Cardiac muscle cell (in vitro differentiated cells and primary cell): ENCODE measurements around the gene GOLGA5. TPM values are rescaled to one million over a fixed set of nuclear protein-coding genes. Genes with fewer than 3 reads are reported as not detected.

ENCODE experiments used
- DNase-seq, 2 donors: peaks; one replicate each; pipeline versions ENCODE4 v3.0.0 to v3.0.0-alpha.2; 2010 to 2017; ENCODE audit warnings: low read depth in 1 of 2, low spot score in 1 of 2
- H3K27ac ChIP-seq: fragments of 200-600 bp; sonication (generic); 2 replicates; pipeline ENCODE4 v1.5.1; 2016
- H3K27me3 ChIP-seq: fragments of 200-600 bp; sonication (generic); 2 replicates; pipeline ENCODE4 v1.6.0; 2016; ENCODE audit warnings: control low read depth
- H3K36me3 ChIP-seq: fragments of 200-600 bp; sonication (generic); 2 replicates; pipeline ENCODE4 v1.5.1; 2016; ENCODE audit warnings: control low read depth
- H3K4me1 ChIP-seq: fragments of 200-600 bp; sonication (generic); 2 replicates; pipeline ENCODE4 v1.8.1; 2017; ENCODE audit warnings: low read depth, mild to moderate bottlenecking, mixed run types
- H3K4me3 ChIP-seq: fragments of 200-600 bp; sonication (generic); 2 replicates; pipeline ENCODE4 v1.5.1; 2016; ENCODE audit warnings: mild to moderate bottlenecking
- H3K9me3 ChIP-seq: fragments of 200-600 bp; sonication (generic); 2 replicates; pipeline ENCODE4 v1.5.1; 2017; ENCODE audit warnings: low read depth, mild to moderate bottlenecking, control low read depth
- CTCF ChIP-seq: IDR thresholded peaks from 2 replicates; pipeline ENCODE4 v1.5.1; 2012; ENCODE audit warnings: low read depth, mild to moderate bottlenecking, low read length
- polyA plus RNA-seq: library from polyadenylated mRNA; unstranded; fragments of >200 nt; fragmentation: Nextera tagmentation; extraction: Ambion mirVana; gene quantifications from 2 replicates; pipeline ENCODE4 v1.2.1, GENCODE V29; 2016
- total RNA-seq: library from RNA; depleted of rRNA; stranded (reverse); fragments of >200 nt; gene quantifications from 2 replicates; pipeline ENCODE4 v1.2.3, GENCODE V29; 2016

GOLGA5 gene
- total and polyA plus RNA-seq, 2 experiments from 2014 or later = 21.8 to 32.5 TPM

- Histone ChIP-seq H3K9me3 (no peaks in the 10 kb centered on the region), H3K4me1 (no peaks in the 10 kb centered on the region), H3K27ac (no peak overlapping the region), H3K36me3 (peaks cover 43% of the 10 kb centered on the region), H3K4me3 (no peak overlapping the region), H3K27me3 (no peaks in the 10 kb centered on the region)
- DNase-seq = no peak
- TF ChIP-seq CTCF = no peak
These were observed 36.8 kb downstream of the GOLGA5 start for GRCh38 chr14:92830902-92831301.

- Histone ChIP-seq H3K4me3 (no peak overlapping the region), H3K27ac (no peak overlapping the region), H3K36me3 (peaks cover 42% of the 10 kb centered on the region), H3K9me3 (no peaks in the 10 kb centered on the region), H3K4me1 (no peaks in the 10 kb centered on the region), H3K27me3 (no peaks in the 10 kb centered on the region)
- no peak for DNase-seq
- no peak for TF ChIP-seq CTCF
These were observed 38.1 kb downstream of the GOLGA5 start for GRCh38 chr14:92832137-92832700.

- peaks cover 26% of the 10 kb centered on the region for H3K36me3 ChIP-seq
- H3K4me1 ChIP-seq = no peaks in the 10 kb centered on the region
- no peaks in the 10 kb centered on the region for H3K9me3 ChIP-seq
- no peak overlapping the region for H3K4me3 ChIP-seq
- no peak overlapping the region for H3K27ac ChIP-seq
- no peaks in the 10 kb centered on the region for H3K27me3 ChIP-seq
- TF ChIP-seq CTCF = no peak
- DNase-seq = no peak
These were observed 47.8 kb downstream of the GOLGA5 start for GRCh38 chr14:92841930-92842329.

- Histone ChIP-seq H3K27ac (no peak overlapping the region), H3K4me1 (no peaks in the 10 kb centered on the region), H3K9me3 (no peaks in the 10 kb centered on the region), H3K4me3 (no peak overlapping the region), H3K36me3 (peaks cover 11% of the 10 kb centered on the region), H3K27me3 (no peaks in the 10 kb centered on the region)
- no peak for DNase-seq
- TF ChIP-seq CTCF = no peak
These were observed 50.1 kb downstream of the GOLGA5 start for GRCh38 chr14:92844204-92844603.

- no peaks in the 10 kb centered on the region for H3K36me3 ChIP-seq
- no peak overlapping the region for H3K4me3 ChIP-seq
- no peak overlapping the region for H3K27ac ChIP-seq
- peak in 1 of 2 donors; percentile 86 for DNase-seq
- no peaks in the 10 kb centered on the region for H3K27me3 ChIP-seq
- no peak for TF ChIP-seq CTCF
- no peaks in the 10 kb centered on the region for H3K9me3 ChIP-seq
- no peaks in the 10 kb centered on the region for H3K4me1 ChIP-seq
These were observed 52.2 kb downstream of the GOLGA5 start for GRCh38 chr14:92846162-92846897.
